ENCODE data around the gene PLEKHG4B. TPM values are rescaled to one million over a fixed set of nuclear protein-coding genes. Genes with fewer than 3 reads are reported as not detected.

Gene PLEKHG4B
- total RNA-seq, 1 donor from 2014 or later = 6.8 TPM

DNA sequence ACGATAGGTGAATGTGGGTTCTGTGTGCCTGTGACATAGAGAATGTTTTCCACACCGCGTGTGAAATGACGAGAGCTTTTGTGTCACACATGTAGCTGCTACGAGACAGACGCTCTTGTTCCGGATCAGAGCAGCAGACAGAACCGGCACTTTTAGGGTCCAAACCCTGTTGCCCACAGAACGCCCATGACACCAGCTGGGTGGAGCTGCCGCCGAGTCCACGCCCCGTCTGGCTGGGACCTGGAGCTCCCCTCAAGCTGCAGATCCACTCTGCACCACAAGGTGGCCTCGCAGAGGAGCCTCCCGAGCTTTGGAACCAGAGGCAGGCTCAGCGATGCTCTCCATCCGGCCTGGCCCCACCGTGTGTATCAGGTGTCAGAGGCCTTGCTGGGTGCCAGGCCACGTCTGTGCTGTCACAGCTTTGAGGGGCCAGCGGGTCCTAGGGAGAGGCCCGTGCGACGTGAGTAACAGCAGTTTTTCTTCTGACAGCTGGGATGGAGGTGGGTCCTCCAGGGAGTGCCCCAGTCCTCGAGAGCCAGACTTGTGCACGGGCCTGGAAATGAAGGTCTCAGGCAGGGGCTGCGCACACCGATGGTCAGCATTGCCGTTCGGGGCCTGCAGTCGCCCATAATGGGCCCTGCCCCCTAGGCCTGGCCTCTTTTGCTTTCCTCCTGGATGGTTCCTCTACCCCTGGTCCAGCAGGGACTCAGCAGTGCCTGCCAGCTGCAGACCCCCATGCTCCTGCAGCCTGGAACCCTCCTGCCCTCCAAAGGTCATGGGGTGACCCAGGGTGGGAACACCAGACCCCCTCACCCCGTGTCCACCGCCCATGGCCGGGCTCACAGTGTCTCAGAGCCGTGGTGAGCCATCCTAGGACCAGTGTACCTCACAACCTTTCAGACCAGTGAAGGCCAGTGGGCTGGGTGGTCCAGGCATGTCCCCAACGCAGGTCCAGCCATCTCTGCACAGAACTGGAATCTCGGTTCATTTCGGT, 96.8 kb downstream of the PLEKHG4B start:
- peak; percentile 90 for DNase-seq (ENCODE audit: low spot score)
- Mint-ChIP-seq H3K36me3 (ENCODE audit: low read depth, unreplicated experiment) (peaks cover 4% of the 10 kb centered on the region), H3K4me3 (ENCODE audit: unreplicated experiment) (no peak overlapping the region), H3K27ac (ENCODE audit: unreplicated experiment) (no peak overlapping the region), H3K9me3 (ENCODE audit: unreplicated experiment) (no peaks in the 10 kb centered on the region), H3K27me3 (ENCODE audit: unreplicated experiment) (peaks cover 5% of the 10 kb centered on the region), H3K4me1 (ENCODE audit: unreplicated experiment) (no peaks in the 10 kb centered on the region)
- TF ChIP-seq, protein P1, sequence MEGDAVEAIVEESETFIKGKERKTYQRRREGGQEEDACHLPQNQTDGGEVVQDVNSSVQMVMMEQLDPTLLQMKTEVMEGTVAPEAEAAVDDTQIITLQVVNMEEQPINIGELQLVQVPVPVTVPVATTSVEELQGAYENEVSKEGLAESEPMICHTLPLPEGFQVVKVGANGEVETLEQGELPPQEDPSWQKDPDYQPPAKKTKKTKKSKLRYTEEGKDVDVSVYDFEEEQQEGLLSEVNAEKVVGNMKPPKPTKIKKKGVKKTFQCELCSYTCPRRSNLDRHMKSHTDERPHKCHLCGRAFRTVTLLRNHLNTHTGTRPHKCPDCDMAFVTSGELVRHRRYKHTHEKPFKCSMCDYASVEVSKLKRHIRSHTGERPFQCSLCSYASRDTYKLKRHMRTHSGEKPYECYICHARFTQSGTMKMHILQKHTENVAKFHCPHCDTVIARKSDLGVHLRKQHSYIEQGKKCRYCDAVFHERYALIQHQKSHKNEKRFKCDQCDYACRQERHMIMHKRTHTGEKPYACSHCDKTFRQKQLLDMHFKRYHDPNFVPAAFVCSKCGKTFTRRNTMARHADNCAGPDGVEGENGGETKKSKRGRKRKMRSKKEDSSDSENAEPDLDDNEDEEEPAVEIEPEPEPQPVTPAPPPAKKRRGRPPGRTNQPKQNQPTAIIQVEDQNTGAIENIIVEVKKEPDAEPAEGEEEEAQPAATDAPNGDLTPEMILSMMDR (IDR thresholded peaks at IDR 0.05; ENCODE audit: unreplicated experiment) = peak; percentile 96

DNA sequence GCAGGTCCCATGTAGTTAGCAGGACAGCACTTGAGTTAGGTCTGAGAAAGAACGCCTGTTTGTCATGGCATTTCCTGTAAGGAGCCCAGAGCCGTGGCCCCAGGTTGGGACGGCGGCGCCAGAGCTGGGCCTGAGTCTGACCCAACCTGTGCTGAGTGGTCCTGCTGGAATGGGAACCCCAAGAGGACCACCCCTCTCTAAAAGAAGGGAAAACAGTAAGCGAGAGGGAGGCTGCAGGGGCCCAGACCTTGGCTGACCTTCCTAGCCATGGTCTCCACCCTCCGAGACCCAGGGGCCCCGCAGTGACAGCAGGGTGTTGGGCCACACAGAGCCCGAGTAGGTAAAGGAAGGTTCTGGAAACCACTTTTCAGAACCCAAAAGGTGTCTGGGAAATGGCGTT, 97.5 kb downstream of the PLEKHG4B start:
- Mint-ChIP-seq H3K36me3 (ENCODE audit: low read depth, unreplicated experiment) (peaks cover 8% of the 10 kb centered on the region), H3K9me3 (ENCODE audit: unreplicated experiment) (no peaks in the 10 kb centered on the region), H3K4me3 (ENCODE audit: unreplicated experiment) (no peak overlapping the region), H3K27me3 (ENCODE audit: unreplicated experiment) (peaks cover 5% of the 10 kb centered on the region), H3K27ac (ENCODE audit: unreplicated experiment) (no peak overlapping the region), H3K4me1 (ENCODE audit: unreplicated experiment) (no peaks in the 10 kb centered on the region)
- DNase-seq (ENCODE audit: low spot score) = no peak
- TF ChIP-seq, protein P1 (IDR thresholded peaks at IDR 0.05; ENCODE audit: unreplicated experiment) = no peak

DNA sequence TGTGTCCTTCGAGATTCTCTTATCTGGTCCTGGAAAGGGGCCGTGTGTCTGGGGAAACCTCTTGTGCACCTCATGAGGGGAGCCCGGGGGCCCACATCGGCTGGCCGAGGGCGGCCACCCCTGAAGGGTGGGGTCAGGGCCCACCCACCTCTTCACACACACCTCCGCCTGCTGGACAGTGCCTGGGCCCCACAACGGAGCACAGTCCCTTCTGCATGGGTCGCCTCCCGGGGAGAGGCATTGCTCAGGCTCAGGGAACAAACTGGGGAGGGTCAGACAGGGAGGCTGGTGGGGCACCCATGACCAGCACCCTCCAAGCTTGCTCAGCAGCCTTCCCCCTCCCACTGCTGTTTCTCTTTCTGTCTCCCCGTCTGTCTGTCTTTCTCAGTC, 98.0 kb downstream of the PLEKHG4B start:
- Mint-ChIP-seq H3K4me3 (ENCODE audit: unreplicated experiment) (no peak overlapping the region), H3K27me3 (ENCODE audit: unreplicated experiment) (peaks cover 3% of the 10 kb centered on the region), H3K27ac (ENCODE audit: unreplicated experiment) (no peak overlapping the region), H3K9me3 (ENCODE audit: unreplicated experiment) (no peaks in the 10 kb centered on the region), H3K4me1 (ENCODE audit: unreplicated experiment) (no peaks in the 10 kb centered on the region), H3K36me3 (ENCODE audit: low read depth, unreplicated experiment) (peaks cover 5% of the 10 kb centered on the region)
- TF ChIP-seq, protein P1 (IDR thresholded peaks at IDR 0.05; ENCODE audit: unreplicated experiment) = no peak
- DNase-seq (ENCODE audit: low spot score) = no peak

DNA sequence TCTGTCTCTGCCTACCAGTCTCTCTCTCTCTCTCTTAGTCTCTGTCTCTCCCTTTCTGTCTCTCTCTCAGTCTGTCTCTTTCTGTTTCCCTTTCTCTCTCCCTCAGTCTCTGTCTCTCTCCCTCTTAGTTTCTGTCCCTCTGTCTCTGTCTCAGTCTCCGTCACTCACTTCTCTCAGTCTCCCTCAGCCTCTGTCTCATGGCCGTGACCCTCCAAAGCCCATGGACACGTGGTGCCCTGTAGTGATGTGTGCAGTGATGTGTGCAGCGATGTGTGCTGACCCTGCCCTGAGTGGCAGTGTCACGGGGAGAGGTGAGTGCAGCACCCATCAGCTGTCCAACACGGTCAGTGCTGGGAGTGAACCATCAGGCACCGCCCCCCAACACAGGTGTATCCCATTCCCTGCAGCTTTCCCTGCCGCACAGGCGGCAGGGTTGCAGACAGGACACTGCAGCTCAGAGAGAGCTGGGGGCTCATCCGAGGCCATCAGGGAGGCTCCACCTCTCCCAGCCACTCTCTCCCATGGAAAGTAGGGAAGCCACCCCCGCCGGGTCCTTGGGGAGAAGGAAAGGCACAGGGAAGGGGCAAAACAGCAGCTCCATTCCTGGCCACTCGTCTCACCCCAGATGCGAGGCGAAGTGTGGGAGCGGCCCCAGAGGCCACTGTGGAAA, 98.5 kb downstream of the PLEKHG4B start:
- no peaks in the 10 kb centered on the region for H3K4me1 Mint-ChIP-seq (ENCODE audit: unreplicated experiment)

More for the DNA sequence above, 98.5 kb downstream of the PLEKHG4B start:
- no peak for DNase-seq (ENCODE audit: low spot score)
- no peaks in the 10 kb centered on the region for H3K9me3 Mint-ChIP-seq (ENCODE audit: unreplicated experiment)
- H3K27me3 Mint-ChIP-seq (ENCODE audit: unreplicated experiment) = peaks cover 2% of the 10 kb centered on the region
- TF ChIP-seq, protein P1 (IDR thresholded peaks at IDR 0.05; ENCODE audit: unreplicated experiment) = no peak
- peaks cover 3% of the 10 kb centered on the region for H3K36me3 Mint-ChIP-seq (ENCODE audit: low read depth, unreplicated experiment)
- H3K27ac Mint-ChIP-seq (ENCODE audit: unreplicated experiment) = no peak overlapping the region
- H3K4me3 Mint-ChIP-seq (ENCODE audit: unreplicated experiment) = no peak overlapping the region
